ENCODE measurements around the gene ZFHX2. TPM values are rescaled to one million over a fixed set of nuclear protein-coding genes. Genes with fewer than 3 reads are reported as not detected.

Gene ZFHX2
- total and polyA plus RNA-seq, 2 of the 4 experiments (the other 2 are of a cell fraction): 0.18 to 0.53 TPM

GRCh38 chr14:23544511-23545447 is 6.8 kb downstream of the ZFHX2 start (continued):
- no peak for TF ChIP-seq RFX5 (IDR thresholded peaks at IDR 0.05; ENCODE audit: low read depth, low read length)

- POLR2A ChIA-PET (ENCODE audit: unreplicated experiment): no interaction called here
- Histone ChIP-seq H3K27ac (ENCODE audit: insufficient read depth, low read length) (no peak overlapping the region), H4K5ac (ENCODE audit: low read depth, low read length) (no peak overlapping the region), H4K91ac (ENCODE audit: insufficient read depth, low read depth, low read length) (no peak overlapping the region), H3K4me2 (ENCODE audit: low read depth, low read length) (no peak overlapping the region), H3K4me1 (ENCODE audit: control insufficient read depth, insufficient read depth, low read length) (peaks cover 10% of the 10 kb centered on the region), H3K9ac (ENCODE audit: low read depth, low read length) (no peak overlapping the region), H3K4me3 (ENCODE audit: insufficient read depth, low read depth, low read length) (no peak overlapping the region), H3K56ac (ENCODE audit: extremely low read depth, insufficient read depth, low read length) (no peak overlapping the region), H2BK20ac (ENCODE audit: low read depth, low read length) (no peak overlapping the region), H4K20me1 (ENCODE audit: insufficient read depth, low read length) (no peaks in the 10 kb centered on the region), H3K27me3 (ENCODE audit: control insufficient read depth, insufficient read depth, low read length) (no peaks in the 10 kb centered on the region), H3K14ac (replicated peaks; ENCODE audit: low read depth, low read length) (no peak overlapping the region), H4K8ac (ENCODE audit: low read depth in 2 of 2, low read length in 2 of 2) (no peak overlapping the region), H2AFZ (replicated peaks; ENCODE audit: low read length, poor library complexity) (no peak overlapping the region), H3K9me3 (ENCODE audit: control insufficient read depth, insufficient read depth, low read length) (no peaks in the 10 kb centered on the region), H2AK9ac (replicated peaks; ENCODE audit: low read depth, low read length, poor library complexity) (no peak overlapping the region), H3K4ac (ENCODE audit: low read depth, low read length) (no peak overlapping the region), H2AK5ac (ENCODE audit: low read depth, low read length) (no peak overlapping the region), H3K23ac (ENCODE audit: low read depth, low read length) (no peak overlapping the region), H2BK120ac (ENCODE audit: low read depth, low read length) (no peak overlapping the region), H3K79me1 (ENCODE audit: low read depth in 1 of 2, low read length in 2 of 2) (no peaks in the 10 kb centered on the region), H3K9me1 (ENCODE audit: insufficient read depth, low read length) (peaks cover 4% of the 10 kb centered on the region), H3K18ac (ENCODE audit: low read depth, low read length) (no peak overlapping the region), H2BK5ac (ENCODE audit: low read depth, low read length, poor library complexity, severe bottlenecking) (no peak overlapping the region), H2BK15ac (ENCODE audit: low read depth, low read length) (no peak overlapping the region), H3K36me3 (ENCODE audit: control insufficient read depth, insufficient read depth, low read length) (no peaks in the 10 kb centered on the region)
- ATAC-seq (ENCODE audit: low read depth) (no peak), DNase-seq (no peak)
- in situ Hi-C loops (cut with MboI; ENCODE audit: low sequenced_read_pairs) (no loop called here), dilution Hi-C loops (cut with HindIII; ENCODE audit: low sequenced_read_pairs, unreplicated experiment) (no loop called here), intact Hi-C loops (cut with micrococcal nuclease) (no loop called here)
- WGBS, 2 experiments (ENCODE audit: extremely low coverage in 2 of 2, insufficient read length in 1 of 2): no CpG with 5 or more reads among the region's 5 CpGs
- CTCF ChIA-PET: no interaction called here
- BruUV-seq (replicated peaks): no TSS peak
- no peak for TF ChIP-seq ELK1 (IDR thresholded peaks at IDR 0.05; ENCODE audit: borderline replicate concordance, low read depth, low read length)
- no peak for TF ChIP-seq NFE2L2 (IDR thresholded peaks at IDR 0.05; ENCODE audit: low read depth, low read length)
- no peak for TF ChIP-seq CHD1 (IDR thresholded peaks at IDR 0.05; ENCODE audit: low read depth, low read length)
- TF ChIP-seq POLR2A (IDR thresholded peaks at IDR 0.05; ENCODE audit: low read depth, low read length): no peak
- no peak for TF ChIP-seq RAD21 (IDR thresholded peaks at IDR 0.05; ENCODE audit: low read length)
- no peak for TF ChIP-seq RCOR1 (IDR thresholded peaks at IDR 0.05; ENCODE audit: insufficient replicate concordance, low read length)
- no peak for TF ChIP-seq USF2 (IDR thresholded peaks at IDR 0.05; ENCODE audit: low read depth, low read length)
- no peak for TF ChIP-seq RFX5 (IDR thresholded peaks at IDR 0.05; ENCODE audit: low read depth, low read length)
- no peak for TF ChIP-seq CEBPB (IDR thresholded peaks at IDR 0.05; ENCODE audit: low read depth, low read length)
- no peak for TF ChIP-seq CTCF (conservative IDR thresholded peaks at IDR 0.05; ENCODE audit: low read depth, low read length)
- TF ChIP-seq MAFK (IDR thresholded peaks at IDR 0.05; ENCODE audit: low read depth, low read length): no peak
- TF ChIP-seq BHLHE40 (IDR thresholded peaks at IDR 0.05; ENCODE audit: low read depth, low read length): no peak
- no peak for TF ChIP-seq MXI1 (IDR thresholded peaks at IDR 0.05; ENCODE audit: borderline replicate concordance, low read depth, low read length)
These were observed 8.2 kb downstream of the ZFHX2 start for GRCh38 chr14:23543403-23543802.
